ENCODE data around the gene PNPLA1.

The PNPLA1 gene

DNA sequence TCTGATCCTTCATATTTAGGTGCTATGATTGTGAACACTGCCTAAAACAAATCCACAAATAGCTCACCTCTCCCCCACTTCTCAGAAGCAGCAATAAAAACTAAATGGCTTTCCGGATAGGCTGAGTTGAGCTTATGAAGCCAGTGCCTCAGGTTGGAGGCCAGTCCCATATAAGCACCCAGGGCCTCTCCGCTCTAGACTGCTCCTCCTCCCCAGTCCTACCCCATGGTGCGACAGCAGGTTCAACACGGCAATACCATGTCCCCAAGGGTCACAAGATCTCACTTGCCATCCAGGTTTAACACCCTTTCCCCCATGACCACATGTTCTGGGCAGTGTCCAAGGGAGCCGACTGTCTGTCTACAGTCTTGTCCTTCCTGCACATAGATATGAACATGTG lies 46.1 kb downstream of the PNPLA1 start:
- no peaks in the 10 kb centered on the region for H4K20me1 ChIP-seq (ENCODE audit: insufficient read depth, low read length)
- no peaks in the 10 kb centered on the region for H3K36me3 ChIP-seq (ENCODE audit: insufficient read depth, low read length)
- H3K4me3 ChIP-seq (ENCODE audit: low read depth, low read length, poor library complexity, severe bottlenecking) = no peak overlapping the region
- H3K9me2 ChIP-seq (ENCODE audit: low read depth, low read length) = no peaks in the 10 kb centered on the region
- no peaks in the 10 kb centered on the region for H3F3A ChIP-seq (ENCODE audit: insufficient read depth, low read length)
- no peaks in the 10 kb centered on the region for H3K9me3 ChIP-seq (ENCODE audit: low read length)
- no peak overlapping the region for H3K27ac ChIP-seq (ENCODE audit: low read depth, low read length, poor library complexity, severe bottlenecking)
- no peak overlapping the region for H2AFZ ChIP-seq (ENCODE audit: low read length)
- H3K4me2 ChIP-seq (ENCODE audit: low read length) = no peak overlapping the region
- no peak overlapping the region for H3K9ac ChIP-seq (ENCODE audit: low read length)
- H3K4me1 ChIP-seq (ENCODE audit: insufficient read depth, low read length, severe bottlenecking) = peaks cover 14% of the 10 kb centered on the region
- TF ChIP-seq EZH2 (IDR thresholded peaks at IDR 0.05; ENCODE audit: borderline replicate concordance, low read length) = no peak
- TF ChIP-seq, protein P1, sequence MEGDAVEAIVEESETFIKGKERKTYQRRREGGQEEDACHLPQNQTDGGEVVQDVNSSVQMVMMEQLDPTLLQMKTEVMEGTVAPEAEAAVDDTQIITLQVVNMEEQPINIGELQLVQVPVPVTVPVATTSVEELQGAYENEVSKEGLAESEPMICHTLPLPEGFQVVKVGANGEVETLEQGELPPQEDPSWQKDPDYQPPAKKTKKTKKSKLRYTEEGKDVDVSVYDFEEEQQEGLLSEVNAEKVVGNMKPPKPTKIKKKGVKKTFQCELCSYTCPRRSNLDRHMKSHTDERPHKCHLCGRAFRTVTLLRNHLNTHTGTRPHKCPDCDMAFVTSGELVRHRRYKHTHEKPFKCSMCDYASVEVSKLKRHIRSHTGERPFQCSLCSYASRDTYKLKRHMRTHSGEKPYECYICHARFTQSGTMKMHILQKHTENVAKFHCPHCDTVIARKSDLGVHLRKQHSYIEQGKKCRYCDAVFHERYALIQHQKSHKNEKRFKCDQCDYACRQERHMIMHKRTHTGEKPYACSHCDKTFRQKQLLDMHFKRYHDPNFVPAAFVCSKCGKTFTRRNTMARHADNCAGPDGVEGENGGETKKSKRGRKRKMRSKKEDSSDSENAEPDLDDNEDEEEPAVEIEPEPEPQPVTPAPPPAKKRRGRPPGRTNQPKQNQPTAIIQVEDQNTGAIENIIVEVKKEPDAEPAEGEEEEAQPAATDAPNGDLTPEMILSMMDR (IDR thresholded peaks at IDR 0.05; ENCODE audit: low read length) = no peak
- no peaks in the 10 kb centered on the region for H3K79me2 ChIP-seq (ENCODE audit: insufficient read depth, low read length)
- H3K27me3 ChIP-seq (ENCODE audit: insufficient read depth, low read length) = no peaks in the 10 kb centered on the region

- H3K79me2 ChIP-seq (ENCODE audit: insufficient read depth, low read length) = no peaks in the 10 kb centered on the region
- H3K27ac ChIP-seq (ENCODE audit: low read depth, low read length, poor library complexity, severe bottlenecking) = no peak overlapping the region
- peaks cover 12% of the 10 kb centered on the region for H3K4me1 ChIP-seq (ENCODE audit: insufficient read depth, low read length, severe bottlenecking)
- no peaks in the 10 kb centered on the region for H3K36me3 ChIP-seq (ENCODE audit: insufficient read depth, low read length)
- no peaks in the 10 kb centered on the region for H3K9me3 ChIP-seq (ENCODE audit: low read length)
- no peaks in the 10 kb centered on the region for H3F3A ChIP-seq (ENCODE audit: insufficient read depth, low read length)
- no peak overlapping the region for H3K4me3 ChIP-seq (ENCODE audit: low read depth, low read length, poor library complexity, severe bottlenecking)
- TF ChIP-seq EZH2 (IDR thresholded peaks at IDR 0.05; ENCODE audit: borderline replicate concordance, low read length) = no peak
- TF ChIP-seq, protein P1 (IDR thresholded peaks at IDR 0.05; ENCODE audit: low read length) = no peak
- no peaks in the 10 kb centered on the region for H3K9me2 ChIP-seq (ENCODE audit: low read depth, low read length)
- H2AFZ ChIP-seq (ENCODE audit: low read length) = no peak overlapping the region
- H3K9ac ChIP-seq (ENCODE audit: low read length) = no peak overlapping the region
- H3K4me2 ChIP-seq (ENCODE audit: low read length) = no peak overlapping the region
- no peaks in the 10 kb centered on the region for H4K20me1 ChIP-seq (ENCODE audit: insufficient read depth, low read length)
- H3K27me3 ChIP-seq (ENCODE audit: insufficient read depth, low read length) = 0 out of 2 replicates have a peak, but pooled peaks cover 3% of the 10 kb centered on the region
Measured at GRCh38 chr6:36317623-36318022, 47.8 kb downstream of the PNPLA1 start.

GRCh38 chr6:36318690-36319435 lies 49.0 kb downstream of the PNPLA1 start:
- no peaks in the 10 kb centered on the region for H4K20me1 ChIP-seq (ENCODE audit: insufficient read depth, low read length)
- H3K27ac ChIP-seq (ENCODE audit: low read depth, low read length, poor library complexity, severe bottlenecking) = no peak overlapping the region
- H3K9me2 ChIP-seq (ENCODE audit: low read depth, low read length) = no peaks in the 10 kb centered on the region
- H3K79me2 ChIP-seq (ENCODE audit: insufficient read depth, low read length) = no peaks in the 10 kb centered on the region
- no peak overlapping the region for H3K9ac ChIP-seq (ENCODE audit: low read length)
- TF ChIP-seq EZH2 (IDR thresholded peaks at IDR 0.05; ENCODE audit: borderline replicate concordance, low read length) = no peak
- TF ChIP-seq, protein P1 (IDR thresholded peaks at IDR 0.05; ENCODE audit: low read length) = no peak
- no peaks in the 10 kb centered on the region for H3K9me3 ChIP-seq (ENCODE audit: low read length)
- no peaks in the 10 kb centered on the region for H3F3A ChIP-seq (ENCODE audit: insufficient read depth, low read length)
- 0 out of 2 replicates have a peak, but pooled peaks cover 4% of the 10 kb centered on the region for H3K27me3 ChIP-seq (ENCODE audit: insufficient read depth, low read length)
- no peaks in the 10 kb centered on the region for H3K36me3 ChIP-seq (ENCODE audit: insufficient read depth, low read length)
- H2AFZ ChIP-seq (ENCODE audit: low read length) = no peak overlapping the region
- H3K4me2 ChIP-seq (ENCODE audit: low read length) = no peak overlapping the region
- H3K4me3 ChIP-seq (ENCODE audit: low read depth, low read length, poor library complexity, severe bottlenecking) = no peak overlapping the region
- H3K4me1 ChIP-seq (ENCODE audit: insufficient read depth, low read length, severe bottlenecking) = peaks cover under 1% of the 10 kb centered on the region

All from OCI-LY1 (cell line).